Coronary artery (tissue), 2 donors: ENCODE results near the gene ANKS1A.
"Not testable (repeated sequence)": the region's sequence is repeated elsewhere in the genome, so short reads cannot be mapped to it uniquely, and the experiment has no call there.

Experiments used
- DNase-seq: peaks from one replicate; pipeline ENCODE4 v3.0.0-alpha.2; 2017; ENCODE audit warnings: low spot score
- H3K27ac ChIP-seq, 2 donors: fragments of 200-600 bp; sonication (generic); one replicate each; pipeline ENCODE4 v1.5.1; 2016 to 2019
- H3K4me3 ChIP-seq: fragments of 200-600 bp; sonication (generic); 2 replicates; pipeline ENCODE4 v1.5.1; 2016; ENCODE audit warnings: mild to moderate bottlenecking, moderate library complexity
- CTCF ChIP-seq: fragments of 200-600 bp; sonication (generic); IDR thresholded peaks from one replicate; pipeline ENCODE4 v1.5.1; 2019; ENCODE audit warnings: antibody characterized with exemption

Gene ANKS1A

GRCh38 chr6:34986845-34987246 lies 97.8 kb downstream of the ANKS1A start:
- Histone ChIP-seq H3K4me3 (no peak overlapping the region), H3K27ac (no peak overlapping the region)
- DNase-seq, result no peak
- TF ChIP-seq CTCF, result peak; percentile 50

DNA sequence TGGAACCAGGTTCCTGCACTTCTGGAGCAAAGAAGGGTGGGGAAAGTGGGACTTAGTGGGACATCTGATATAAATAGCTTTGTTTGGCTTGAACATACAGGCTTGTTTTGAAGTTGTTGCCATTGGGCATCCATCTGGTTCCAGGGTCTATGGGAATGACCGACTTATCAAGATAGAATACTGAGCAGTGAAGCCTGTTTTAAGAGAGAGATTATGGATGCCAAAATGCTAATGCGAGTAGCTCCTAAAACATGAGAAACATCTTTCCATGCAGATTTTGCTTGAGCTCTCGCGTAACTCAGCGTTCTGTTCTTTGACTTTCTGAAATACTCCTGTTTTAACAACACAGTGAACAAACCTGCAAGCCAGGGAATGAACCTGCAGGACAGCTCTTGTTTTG lies 98.5 kb downstream of the ANKS1A start:
- no peak for DNase-seq
- TF ChIP-seq CTCF, result no peak
- Histone ChIP-seq H3K4me3 (no peak overlapping the region), H3K27ac (no peak overlapping the region)

GRCh38 chr6:34990971-34991560 lies 102.0 kb downstream of the ANKS1A start:
- no peak for TF ChIP-seq CTCF
- H3K4me3 ChIP-seq, result no peak overlapping the region
- H3K27ac ChIP-seq, result no peak overlapping the region
- DNase-seq, result no peak

DNA sequence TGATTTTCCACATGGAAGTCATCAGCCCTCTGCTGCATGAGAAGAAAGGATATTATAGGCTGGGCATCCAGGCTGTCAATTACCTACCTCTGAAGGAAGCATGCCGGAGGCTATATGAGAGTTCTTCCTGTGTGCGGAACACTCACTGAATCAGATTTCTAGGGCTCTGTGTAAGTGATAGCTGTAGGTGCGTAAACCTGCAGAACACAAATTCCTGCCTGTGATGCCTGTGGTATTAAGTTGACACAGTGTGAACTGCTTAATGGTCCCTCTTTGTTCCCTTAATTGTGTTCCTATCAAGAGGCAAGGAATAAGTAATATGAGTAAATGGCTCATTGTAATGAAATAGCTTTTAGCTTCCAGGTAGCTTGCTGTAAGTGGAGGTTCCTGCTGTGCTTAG lies 103.3 kb downstream of the ANKS1A start:
- no peak overlapping the region for H3K27ac ChIP-seq
- no peak overlapping the region for H3K4me3 ChIP-seq
- no peak for TF ChIP-seq CTCF
- no peak for DNase-seq

DNA sequence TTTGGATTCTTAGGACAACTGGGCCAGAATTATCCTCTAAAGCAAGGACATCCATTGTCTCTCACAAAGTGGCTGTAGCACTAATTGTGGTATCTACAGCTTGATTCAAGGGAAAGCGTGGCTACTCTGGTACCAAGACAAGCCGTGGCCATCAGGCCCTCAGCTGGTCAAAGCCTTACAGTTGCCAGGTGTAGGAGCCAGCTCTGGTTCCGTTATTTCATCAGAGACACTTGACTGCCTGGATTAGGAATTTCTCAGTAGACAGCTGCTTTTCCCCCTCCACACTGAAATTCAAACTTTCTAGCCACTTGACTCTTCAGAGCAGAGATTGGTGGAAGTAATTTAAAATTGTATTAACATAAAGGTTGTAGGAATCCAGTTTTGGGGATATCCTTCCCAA lies 104.2 kb downstream of the ANKS1A start:
- no peak for DNase-seq

DNA sequence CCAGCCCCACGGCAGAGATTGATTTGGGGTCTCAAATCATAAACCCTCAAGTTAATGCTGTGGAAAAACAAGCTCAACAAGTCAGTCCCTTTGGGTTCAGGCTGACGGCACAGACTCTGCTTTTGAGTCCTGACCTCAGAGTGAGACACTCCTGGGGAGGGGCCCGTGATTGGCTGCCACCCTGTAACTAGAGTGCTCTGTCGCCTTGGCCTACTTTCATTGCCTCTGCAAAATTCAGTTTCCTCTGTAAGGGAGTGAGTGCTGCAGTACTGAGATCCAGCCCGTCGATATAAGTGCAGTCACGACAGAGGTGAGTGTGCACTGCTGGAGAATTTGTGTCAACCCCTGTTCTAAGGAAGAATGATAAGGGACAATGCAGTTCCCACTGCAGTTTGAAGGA lies 105.6 kb downstream of the ANKS1A start:
- DNase-seq, result no peak
- Histone ChIP-seq H3K4me3 (no peak overlapping the region), H3K27ac (no peak overlapping the region)
- TF ChIP-seq CTCF, result no peak

More for the DNA sequence above, 104.2 kb downstream of the ANKS1A start:
- Histone ChIP-seq H3K4me3 (no peak overlapping the region), H3K27ac (no peak overlapping the region)
- no peak for TF ChIP-seq CTCF

DNA sequence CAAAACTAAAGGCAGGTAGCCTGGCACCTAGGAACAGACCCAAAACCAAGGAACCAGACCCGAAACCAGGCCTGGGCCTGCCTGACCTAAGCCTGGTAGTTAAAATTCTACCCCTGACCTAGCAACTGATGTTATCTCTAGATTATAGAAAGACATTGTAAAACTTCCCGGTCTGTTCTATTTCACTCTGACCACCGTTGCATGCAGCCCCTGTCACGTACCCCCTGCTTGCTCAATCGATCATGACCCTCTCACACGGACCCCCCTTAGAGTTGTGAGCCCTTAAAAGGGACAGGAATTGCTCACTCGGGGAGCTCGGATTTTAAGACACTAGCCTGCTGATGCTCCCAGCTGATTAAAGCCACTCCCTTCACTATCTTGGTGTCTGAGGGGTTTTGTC lies 109.4 kb downstream of the ANKS1A start:
- H3K4me3 ChIP-seq, DNase-seq, H3K27ac ChIP-seq: not testable (repeated sequence)

GRCh38 chr6:34999153-34999552 lies 110.1 kb downstream of the ANKS1A start:
- H3K27ac ChIP-seq, DNase-seq, H3K4me3 ChIP-seq: not testable (repeated sequence)

- not testable (repeated sequence) for H3K4me3 ChIP-seq, H3K27ac ChIP-seq, DNase-seq
These were observed 110.9 kb downstream of the ANKS1A start for GRCh38 chr6:34999962-35000361.

DNA sequence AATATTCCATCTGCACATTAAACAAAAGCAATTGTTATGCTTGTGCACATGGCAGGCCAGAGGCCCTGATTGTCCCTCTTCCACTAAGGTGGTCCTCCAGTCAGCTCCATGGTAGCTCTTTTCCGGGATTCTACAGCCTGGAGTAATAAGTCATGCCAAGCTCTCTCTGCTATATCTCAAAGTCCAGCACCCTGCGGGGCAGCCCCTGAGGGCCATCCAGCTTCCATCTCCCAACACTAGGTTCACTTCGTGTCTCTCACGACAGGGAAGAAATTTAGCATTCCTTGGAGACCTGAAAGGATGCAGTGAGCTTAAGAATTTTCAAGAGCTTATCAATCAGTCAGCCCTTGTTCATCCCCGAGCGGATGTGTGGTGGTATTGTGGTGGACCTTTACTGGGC lies 112.3 kb downstream of the ANKS1A start:
- not testable (repeated sequence) for DNase-seq, H3K4me3 ChIP-seq, H3K27ac ChIP-seq

DNA sequence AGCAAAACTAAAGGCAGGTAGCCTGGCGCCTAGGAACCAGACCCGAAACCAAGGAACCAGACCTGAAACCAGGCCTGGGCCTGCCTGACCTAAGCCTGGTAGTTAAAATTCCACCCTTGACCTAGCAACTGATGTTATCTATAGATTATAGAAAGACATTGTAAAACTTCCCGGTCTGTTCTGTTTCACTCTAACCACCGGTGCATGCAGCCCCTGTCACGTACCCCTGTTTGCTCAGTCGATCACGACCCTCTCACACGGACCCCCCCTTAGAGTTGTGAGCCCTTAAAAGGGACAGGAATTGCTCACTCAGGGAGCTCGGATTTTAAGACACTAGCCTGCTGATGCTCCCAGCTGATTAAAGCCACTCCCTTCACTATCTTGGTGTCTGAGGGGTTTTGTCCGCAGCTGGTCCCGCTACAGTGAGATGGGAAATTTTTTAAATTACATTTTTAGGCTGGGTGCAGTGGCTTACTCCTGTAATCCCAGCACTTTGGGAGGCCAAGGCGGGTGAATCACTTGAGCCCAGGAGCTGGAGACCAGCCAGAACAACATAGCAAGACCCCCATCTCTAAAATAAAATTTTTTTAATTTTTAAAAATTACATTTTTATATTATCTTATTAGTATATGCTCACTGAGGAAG lies 115.0 kb downstream of the ANKS1A start:
- H3K27ac ChIP-seq, H3K4me3 ChIP-seq, DNase-seq: not testable (repeated sequence)
